22Rv1 (cell line): Measurements from ENCODE around the gene PRR12.

Source experiments
- CTCF ChIP-seq: fragments of 450-650 bp; IDR thresholded peaks from 2 replicates; pipeline ENCODE4 v1.5.1; 2017; ENCODE audit warnings: mild to moderate bottlenecking
- ZFX ChIP-seq: fragments of 450-650 bp; IDR thresholded peaks from 2 replicates; pipeline ENCODE4 v1.6.1; 2017; ENCODE audit warnings: antibody characterized with exemption, borderline replicate concordance

GRCh38 chr19:49594993-49595818 lies 4.2 kb downstream of the PRR12 start:
- TF ChIP-seq CTCF (no peak), ZFX (no peak)
